22Rv1 (cell line): ENCODE results near the gene HSFX1.
"Not testable (repeated sequence)": the region's sequence is repeated elsewhere in the genome, so short reads cannot be mapped to it uniquely, and the experiment has no call there.

Experiments used
- H3K27ac ChIP-seq: fragments of 450-650 bp; 2 replicates; pipeline ENCODE4 v1.5.1; 2017
- ZFX ChIP-seq: fragments of 450-650 bp; IDR thresholded peaks from 2 replicates; pipeline ENCODE4 v1.6.1; 2017; ENCODE audit warnings: antibody characterized with exemption, borderline replicate concordance
- TF ChIP-seq, protein P1 (sequence below): fragments of 450-650 bp; IDR thresholded peaks from 2 replicates; pipeline ENCODE4 v1.5.1; 2017; ENCODE audit warnings: mild to moderate bottlenecking

The HSFX1 gene, protein sequence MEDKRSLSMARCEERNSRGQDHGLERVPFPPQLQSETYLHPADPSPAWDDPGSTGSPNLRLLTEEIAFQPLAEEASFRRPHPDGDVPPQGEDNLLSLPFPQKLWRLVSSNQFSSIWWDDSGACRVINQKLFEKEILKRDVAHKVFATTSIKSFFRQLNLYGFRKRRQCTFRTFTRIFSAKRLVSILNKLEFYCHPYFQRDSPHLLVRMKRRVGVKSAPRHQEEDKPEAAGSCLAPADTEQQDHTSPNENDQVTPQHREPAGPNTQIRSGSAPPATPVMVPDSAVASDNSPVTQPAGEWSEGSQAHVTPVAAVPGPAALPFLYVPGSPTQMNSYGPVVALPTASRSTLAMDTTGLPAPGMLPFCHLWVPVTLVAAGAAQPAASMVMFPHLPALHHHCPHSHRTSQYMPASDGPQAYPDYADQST

DNA sequence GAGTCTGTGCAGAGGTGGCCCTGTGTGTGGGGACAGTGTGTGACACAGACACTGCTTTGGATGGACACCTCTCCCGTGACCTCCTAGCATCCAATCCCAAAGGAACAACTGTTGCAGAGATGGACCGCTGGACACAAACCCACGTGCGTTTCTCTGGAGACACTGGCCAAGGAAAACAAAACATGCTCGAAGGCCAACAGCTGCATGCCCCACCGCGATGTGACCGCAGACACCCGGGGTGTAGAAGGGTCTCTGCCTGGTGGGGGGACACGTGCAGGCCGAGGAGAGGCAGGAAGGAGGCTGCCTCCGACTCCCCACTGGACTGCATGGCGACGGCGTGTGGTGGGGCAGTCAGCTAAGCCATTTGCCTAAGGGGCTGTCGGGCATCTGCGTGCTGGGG is at the start of gene HSFX1:
Gene HSFX1 (plus strand): TSS at position 301 of the 400 bp plus-strand sequence. CDS start 614 bp downstream, outside the sequence.
- H3K27ac ChIP-seq, result not testable (repeated sequence)

- not testable (repeated sequence) for H3K27ac ChIP-seq
Measured at GRCh38 chrX:149727308-149727707, 46.6 kb upstream of the HSFX1 start.

DNA sequence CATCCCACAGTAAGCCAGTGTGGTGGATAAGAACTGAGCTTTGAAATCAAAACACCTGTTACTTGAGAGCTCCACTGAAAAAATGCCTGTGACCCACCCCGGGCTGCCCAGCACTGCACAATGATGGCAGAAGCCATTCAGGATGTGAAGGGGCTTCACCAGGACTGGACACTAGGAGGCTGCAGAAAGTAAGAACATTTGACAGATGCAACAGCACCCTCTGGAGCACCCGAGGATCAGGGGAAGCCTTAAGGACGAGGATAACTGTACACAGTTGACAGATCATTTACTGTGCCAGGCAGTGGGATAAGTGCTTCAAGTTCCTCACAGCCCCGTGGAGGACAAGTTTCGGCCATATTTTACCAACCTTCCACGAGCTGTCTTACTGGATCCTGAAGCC is 31.6 kb upstream of the HSFX1 start:
- H3K27ac ChIP-seq, result not testable (repeated sequence)

- H3K27ac ChIP-seq, result not testable (repeated sequence)
Measured at GRCh38 chrX:149746390-149747007, 27.4 kb upstream of the HSFX1 start.

GRCh38 chrX:149757206-149758067 is 16.4 kb upstream of the HSFX1 start:
- TF ChIP-seq, protein P1, sequence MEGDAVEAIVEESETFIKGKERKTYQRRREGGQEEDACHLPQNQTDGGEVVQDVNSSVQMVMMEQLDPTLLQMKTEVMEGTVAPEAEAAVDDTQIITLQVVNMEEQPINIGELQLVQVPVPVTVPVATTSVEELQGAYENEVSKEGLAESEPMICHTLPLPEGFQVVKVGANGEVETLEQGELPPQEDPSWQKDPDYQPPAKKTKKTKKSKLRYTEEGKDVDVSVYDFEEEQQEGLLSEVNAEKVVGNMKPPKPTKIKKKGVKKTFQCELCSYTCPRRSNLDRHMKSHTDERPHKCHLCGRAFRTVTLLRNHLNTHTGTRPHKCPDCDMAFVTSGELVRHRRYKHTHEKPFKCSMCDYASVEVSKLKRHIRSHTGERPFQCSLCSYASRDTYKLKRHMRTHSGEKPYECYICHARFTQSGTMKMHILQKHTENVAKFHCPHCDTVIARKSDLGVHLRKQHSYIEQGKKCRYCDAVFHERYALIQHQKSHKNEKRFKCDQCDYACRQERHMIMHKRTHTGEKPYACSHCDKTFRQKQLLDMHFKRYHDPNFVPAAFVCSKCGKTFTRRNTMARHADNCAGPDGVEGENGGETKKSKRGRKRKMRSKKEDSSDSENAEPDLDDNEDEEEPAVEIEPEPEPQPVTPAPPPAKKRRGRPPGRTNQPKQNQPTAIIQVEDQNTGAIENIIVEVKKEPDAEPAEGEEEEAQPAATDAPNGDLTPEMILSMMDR, result no peak
- TF ChIP-seq ZFX, result no peak
- no peak overlapping the region for H3K27ac ChIP-seq

DNA sequence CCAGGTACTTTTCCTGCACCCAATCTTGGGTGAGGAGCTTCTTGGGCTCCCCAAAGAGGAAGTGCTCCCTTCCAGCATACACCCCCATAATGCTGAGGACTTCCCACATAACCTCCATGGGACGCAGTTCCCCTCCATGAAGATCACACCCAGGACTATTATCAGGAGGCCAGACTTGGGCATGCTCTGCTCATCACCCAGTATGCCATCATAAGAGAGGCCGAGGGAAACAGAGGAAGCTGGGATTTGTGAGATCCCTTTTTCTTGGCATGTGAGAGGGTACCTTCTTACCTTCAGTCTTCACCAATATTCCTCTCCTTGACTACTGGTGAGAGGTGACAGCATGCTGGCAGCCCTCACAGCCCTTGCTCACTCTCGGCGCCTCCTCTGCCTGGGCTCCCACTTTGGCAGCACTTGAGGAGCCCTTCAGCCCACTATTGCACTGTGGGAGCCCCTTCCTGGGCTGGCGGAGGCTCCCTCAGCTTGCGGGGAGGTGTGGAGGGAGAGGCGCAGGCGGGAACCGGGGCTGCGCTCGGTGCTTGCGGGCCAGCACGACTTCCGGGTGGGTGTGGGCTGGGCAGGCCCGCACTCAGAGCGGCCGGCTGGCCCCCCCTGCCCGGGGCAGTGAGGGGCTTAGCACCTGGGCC is 15.7 kb upstream of the HSFX1 start:
- TF ChIP-seq, protein P1, result no peak
- no peak for TF ChIP-seq ZFX
- no peak overlapping the region for H3K27ac ChIP-seq

DNA sequence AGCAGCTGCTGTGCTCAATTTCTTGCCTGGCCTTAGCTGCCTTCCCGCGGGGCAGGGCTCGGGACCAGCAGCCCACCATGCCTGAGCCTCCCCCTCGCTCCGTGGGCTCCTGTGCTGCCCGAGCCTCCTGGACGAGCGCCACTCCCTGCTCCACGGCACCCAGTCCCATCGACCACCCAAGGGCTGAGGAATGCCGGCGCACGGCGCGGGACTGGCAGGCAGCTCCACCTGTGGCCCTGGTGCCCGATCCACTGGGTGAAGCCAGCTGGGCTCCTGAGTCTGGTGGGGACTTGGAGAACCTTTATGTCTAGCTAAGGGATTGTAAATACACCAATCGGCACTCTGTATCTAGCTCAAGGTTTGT is 15.2 kb upstream of the HSFX1 start:
- H3K27ac ChIP-seq, result not testable (repeated sequence)

DNA sequence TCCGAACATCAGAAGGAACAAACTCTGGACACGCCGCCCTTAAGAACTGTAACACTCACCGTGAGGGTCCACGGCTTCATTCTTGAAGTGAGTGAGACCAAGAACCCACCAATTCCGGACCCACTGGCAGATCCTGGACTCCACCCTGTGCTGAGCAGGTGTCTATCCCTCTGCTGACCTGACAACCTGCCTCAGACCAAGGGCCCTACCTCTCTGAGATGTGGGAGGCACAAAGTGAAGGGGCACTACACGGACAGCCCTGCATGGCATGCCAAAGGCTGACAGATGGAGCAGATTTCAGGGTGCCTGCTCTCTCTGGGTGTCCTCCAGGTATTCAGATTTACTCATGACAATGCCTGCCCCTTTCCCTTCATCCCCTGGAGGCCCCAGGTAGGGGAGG is 14.0 kb upstream of the HSFX1 start:
- H3K27ac ChIP-seq, result no peak overlapping the region
- no peak for TF ChIP-seq ZFX
- TF ChIP-seq, protein P1, result no peak

- TF ChIP-seq, protein P1, result no peak
- TF ChIP-seq ZFX, result no peak
- no peak overlapping the region for H3K27ac ChIP-seq
Measured at GRCh38 chrX:149760965-149761364, 12.9 kb upstream of the HSFX1 start.

DNA sequence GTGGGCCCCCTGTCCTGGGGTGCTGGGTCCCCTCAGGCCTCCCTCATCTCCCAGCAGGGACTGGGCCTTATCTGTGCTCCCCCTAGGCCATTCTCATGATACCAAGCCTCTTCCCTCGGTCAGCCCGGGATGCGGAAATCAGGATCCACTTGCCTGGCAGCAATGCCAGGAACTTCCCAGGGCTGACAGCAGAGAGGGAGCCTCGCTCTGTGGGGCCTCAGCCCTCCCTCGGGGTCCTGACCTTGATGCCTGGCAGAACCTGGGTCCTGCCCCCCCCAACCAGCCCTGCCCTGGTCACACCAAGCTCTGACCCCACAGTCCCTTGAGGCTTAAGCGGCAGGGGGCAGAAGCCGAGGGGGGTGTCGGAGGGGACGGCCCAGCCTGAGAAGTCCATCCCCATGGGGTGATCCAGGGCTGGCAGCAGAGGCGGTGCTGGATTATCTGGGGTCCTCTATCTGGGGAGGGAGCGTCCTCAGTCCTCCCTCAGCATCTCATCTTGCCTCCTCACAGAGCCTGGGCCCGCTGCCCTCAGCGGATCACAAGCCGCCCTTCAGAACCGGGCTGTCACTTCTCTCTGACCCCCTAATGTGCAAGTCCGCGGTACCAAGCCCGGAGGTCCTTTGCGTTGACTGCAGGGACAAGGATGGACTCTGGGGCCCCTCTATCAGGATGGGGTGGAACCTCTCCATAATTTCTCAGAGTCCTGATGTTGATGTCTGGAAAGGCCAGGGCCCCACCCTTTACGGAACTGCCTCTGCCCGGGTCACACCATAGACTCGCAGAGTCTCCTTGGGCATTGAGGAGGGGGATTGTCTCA is 11.8 kb upstream of the HSFX1 start:
- H3K27ac ChIP-seq, result not testable (repeated sequence)
